Upper lobe of right lung (tissue), 1 donor: Measurements from ENCODE around the gene RAP1GAP2. TPM values are rescaled to one million over a fixed set of nuclear protein-coding genes. Genes with fewer than 3 reads are reported as not detected.
"Not testable (repeated sequence)": the region's sequence is repeated elsewhere in the genome, so short reads cannot be mapped to it uniquely, and the experiment has no call there.

Experiments used
- ATAC-seq: fragments of 200-7000 bp; cut with Tn5 transposase; one replicate; pipeline ENCODE4 v1.9.1; 2020; ENCODE audit warnings: mild to moderate bottlenecking, moderate library complexity
- DNase-seq: peaks from one replicate; pipeline ENCODE4 v3.0.0-alpha.2; 2020
- H3K27ac ChIP-seq: fragments of 200-600 bp; one replicate; pipeline ENCODE4 v1.8.0; 2022
- H3K27me3 ChIP-seq: fragments of 200-600 bp; one replicate; pipeline ENCODE4 v1.8.0; 2022; ENCODE audit warnings: mild to moderate bottlenecking
- H3K36me3 ChIP-seq: fragments of 200-600 bp; one replicate; pipeline ENCODE4 v1.8.0; 2022
- H3K4me1 ChIP-seq: fragments of 200-600 bp; one replicate; pipeline ENCODE4 v1.8.0; 2022
- H3K4me3 ChIP-seq: fragments of 200-600 bp; one replicate; pipeline ENCODE4 v1.8.0; 2022; ENCODE audit warnings: mild to moderate bottlenecking
- H3K9me3 ChIP-seq: fragments of 200-600 bp; one replicate; pipeline ENCODE4 v1.8.0; 2022
- intact Hi-C: fragments of 100-400 bp; cut with DNase I; formaldehyde crosslinking; loops from one replicate; pipeline ENCODE4 v1.11.0; 2022
- total RNA-seq: library from RNA; stranded (reverse); fragmentation: NEBNext Ultra II Directional; extraction: Animal tissue kit (Norgen Biotek cat#: 25700); gene quantifications from one replicate; pipeline ENCODE4 v1.2.1, GENCODE V29; 2021
- TF ChIP-seq, protein P1 (sequence below): fragments of 200-600 bp; IDR thresholded peaks from one replicate; pipeline ENCODE4 v1.8.0; 2022; ENCODE audit warnings: antibody characterized with exemption
- donor health status: DM: no; HTN: yes; CAD: no; lungs with severe emphysema.

RAP1GAP2 gene
- total RNA-seq, 1 donor from 2014 or later: 16.1 TPM

DNA sequence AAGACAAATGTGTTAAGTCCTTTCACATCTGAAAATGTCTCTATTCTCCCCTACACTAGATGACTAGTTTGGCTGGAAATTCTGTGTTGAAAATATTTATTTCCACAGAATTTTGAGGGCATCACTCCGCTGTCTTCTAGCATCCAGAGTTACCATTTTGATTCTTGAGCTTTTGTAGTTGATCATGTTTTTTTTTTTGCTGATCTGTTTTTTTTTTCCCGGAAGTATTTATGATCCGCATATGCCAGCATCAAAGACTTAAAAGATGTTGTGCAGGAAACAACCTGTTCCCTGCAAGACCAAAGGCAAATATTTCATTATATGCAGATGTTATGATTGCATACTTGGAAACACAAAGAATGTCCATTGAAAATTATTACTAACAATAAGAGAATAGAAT lies 250.5 kb downstream of the RAP1GAP2 start:
- no peaks in the 10 kb centered on the region for H3K4me1 ChIP-seq
- no peak for DNase-seq
- no peaks in the 10 kb centered on the region for H3K9me3 ChIP-seq
- no peak overlapping the region for H3K27ac ChIP-seq
- H3K27me3 ChIP-seq: no peaks in the 10 kb centered on the region
- TF ChIP-seq, protein P1, sequence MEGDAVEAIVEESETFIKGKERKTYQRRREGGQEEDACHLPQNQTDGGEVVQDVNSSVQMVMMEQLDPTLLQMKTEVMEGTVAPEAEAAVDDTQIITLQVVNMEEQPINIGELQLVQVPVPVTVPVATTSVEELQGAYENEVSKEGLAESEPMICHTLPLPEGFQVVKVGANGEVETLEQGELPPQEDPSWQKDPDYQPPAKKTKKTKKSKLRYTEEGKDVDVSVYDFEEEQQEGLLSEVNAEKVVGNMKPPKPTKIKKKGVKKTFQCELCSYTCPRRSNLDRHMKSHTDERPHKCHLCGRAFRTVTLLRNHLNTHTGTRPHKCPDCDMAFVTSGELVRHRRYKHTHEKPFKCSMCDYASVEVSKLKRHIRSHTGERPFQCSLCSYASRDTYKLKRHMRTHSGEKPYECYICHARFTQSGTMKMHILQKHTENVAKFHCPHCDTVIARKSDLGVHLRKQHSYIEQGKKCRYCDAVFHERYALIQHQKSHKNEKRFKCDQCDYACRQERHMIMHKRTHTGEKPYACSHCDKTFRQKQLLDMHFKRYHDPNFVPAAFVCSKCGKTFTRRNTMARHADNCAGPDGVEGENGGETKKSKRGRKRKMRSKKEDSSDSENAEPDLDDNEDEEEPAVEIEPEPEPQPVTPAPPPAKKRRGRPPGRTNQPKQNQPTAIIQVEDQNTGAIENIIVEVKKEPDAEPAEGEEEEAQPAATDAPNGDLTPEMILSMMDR: no peak
- no peak for ATAC-seq
- intact Hi-C loops: no loop called here
- no peak overlapping the region for H3K4me3 ChIP-seq
- no peaks in the 10 kb centered on the region for H3K36me3 ChIP-seq

DNA sequence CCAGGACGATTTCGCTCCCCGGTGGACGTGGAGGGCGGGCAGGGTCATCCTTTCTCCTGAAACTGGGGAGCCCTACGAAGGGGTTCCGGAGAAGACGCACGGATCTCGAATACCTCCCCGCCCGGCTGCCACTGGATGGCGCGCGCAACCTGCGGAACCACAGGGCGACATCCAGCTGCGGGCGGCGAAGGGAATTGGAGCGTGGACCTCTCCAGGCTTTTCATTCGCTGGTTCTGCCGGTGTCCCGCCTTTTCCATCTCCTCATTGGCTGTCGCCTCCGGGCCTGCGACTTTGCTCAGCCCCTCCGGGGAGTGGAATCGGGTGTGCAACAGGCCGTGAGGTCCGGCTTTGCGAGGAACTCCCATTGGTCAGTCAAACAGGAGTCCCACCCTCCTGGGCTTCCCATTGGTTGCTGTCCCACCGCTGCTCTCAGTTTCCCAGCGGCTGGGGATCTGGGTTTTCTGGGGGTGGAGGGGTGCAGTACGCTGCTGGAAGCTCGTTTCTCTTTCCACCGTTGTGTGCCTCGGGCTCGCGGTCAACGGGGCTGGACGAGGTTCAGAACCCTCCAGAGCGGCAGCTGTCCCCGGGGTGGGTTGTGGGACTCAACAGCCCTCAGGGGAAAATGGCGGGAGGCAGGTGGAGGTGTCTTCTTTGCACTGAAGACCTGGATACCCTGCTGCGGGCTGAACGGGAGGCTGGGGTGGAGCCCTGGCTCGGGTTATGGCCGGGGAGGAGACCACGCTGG lies 252.7 kb downstream of the RAP1GAP2 start:
- intact Hi-C loops: no loop called here
- ATAC-seq (peak; percentile 99), DNase-seq (peak; percentile 98)
- Histone ChIP-seq H3K27ac (peak overlapping the region; percentile 78), H3K9me3 (no peaks in the 10 kb centered on the region), H3K4me1 (no peaks in the 10 kb centered on the region), H3K4me3 (peak overlapping the region; percentile 73), H3K27me3 (no peaks in the 10 kb centered on the region), H3K36me3 (no peaks in the 10 kb centered on the region)
- TF ChIP-seq, protein P1: peak; percentile 73

DNA sequence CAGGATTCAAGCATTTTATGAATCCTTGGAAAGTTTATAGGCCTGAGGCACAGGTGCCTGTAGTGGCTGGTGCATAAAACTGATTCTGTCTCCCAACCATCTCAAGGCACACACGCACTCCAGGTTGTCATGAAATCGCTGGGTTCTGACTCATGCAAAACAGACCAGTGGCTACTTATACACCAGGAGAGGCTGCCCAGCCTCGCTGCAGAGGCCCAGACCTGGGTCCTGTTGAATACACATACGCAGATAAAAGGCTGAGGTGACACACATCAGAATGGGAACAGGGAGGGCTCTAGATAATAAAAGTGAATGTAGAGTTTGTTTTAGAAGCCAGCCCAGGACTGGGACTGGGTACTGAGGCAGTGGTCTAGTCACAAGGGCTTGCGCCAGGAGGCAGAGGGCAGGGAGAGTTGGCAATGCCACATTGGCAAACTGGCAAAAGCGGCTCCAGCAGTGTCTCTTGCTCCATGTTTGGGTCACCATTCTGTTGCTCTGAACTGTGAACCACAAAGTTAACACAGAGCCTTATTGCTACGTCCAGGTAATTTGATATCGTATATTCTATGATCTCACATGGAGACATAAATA lies 253.6 kb downstream of the RAP1GAP2 start:
- H3K27ac ChIP-seq: no peak overlapping the region
- DNase-seq (no peak), ATAC-seq (no peak)
- H3K4me3 ChIP-seq: peak overlapping the region; percentile 73
- no peaks in the 10 kb centered on the region for H3K36me3 ChIP-seq
- TF ChIP-seq, protein P1: no peak
- H3K4me1 ChIP-seq: no peaks in the 10 kb centered on the region
- intact Hi-C loops: no loop called here
- no peaks in the 10 kb centered on the region for H3K27me3 ChIP-seq
- no peaks in the 10 kb centered on the region for H3K9me3 ChIP-seq

DNA sequence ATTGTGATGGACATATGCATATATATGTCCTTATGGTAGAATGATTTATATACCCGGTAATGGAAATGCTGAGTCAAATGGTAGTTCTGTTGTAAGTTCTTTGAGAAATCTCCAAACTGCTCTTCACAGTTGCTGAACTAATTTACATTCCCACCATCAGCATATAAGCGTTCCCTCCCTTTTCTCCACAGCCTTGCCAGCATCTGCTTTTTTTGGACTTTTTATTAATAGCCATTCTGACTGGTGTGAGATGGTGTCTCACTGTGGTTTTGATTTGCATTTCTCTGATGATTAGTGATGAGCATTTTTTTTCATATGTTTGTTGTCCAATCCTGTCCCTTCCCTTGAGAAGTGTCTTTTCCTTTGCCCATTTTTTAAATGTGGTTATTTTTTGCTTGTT lies 258.6 kb downstream of the RAP1GAP2 start:
- ATAC-seq, intact Hi-C loops, DNase-seq, H3K36me3 ChIP-seq, H3K27ac ChIP-seq, H3K9me3 ChIP-seq, H3K27me3 ChIP-seq, H3K4me3 ChIP-seq, H3K4me1 ChIP-seq: not testable (repeated sequence)

DNA sequence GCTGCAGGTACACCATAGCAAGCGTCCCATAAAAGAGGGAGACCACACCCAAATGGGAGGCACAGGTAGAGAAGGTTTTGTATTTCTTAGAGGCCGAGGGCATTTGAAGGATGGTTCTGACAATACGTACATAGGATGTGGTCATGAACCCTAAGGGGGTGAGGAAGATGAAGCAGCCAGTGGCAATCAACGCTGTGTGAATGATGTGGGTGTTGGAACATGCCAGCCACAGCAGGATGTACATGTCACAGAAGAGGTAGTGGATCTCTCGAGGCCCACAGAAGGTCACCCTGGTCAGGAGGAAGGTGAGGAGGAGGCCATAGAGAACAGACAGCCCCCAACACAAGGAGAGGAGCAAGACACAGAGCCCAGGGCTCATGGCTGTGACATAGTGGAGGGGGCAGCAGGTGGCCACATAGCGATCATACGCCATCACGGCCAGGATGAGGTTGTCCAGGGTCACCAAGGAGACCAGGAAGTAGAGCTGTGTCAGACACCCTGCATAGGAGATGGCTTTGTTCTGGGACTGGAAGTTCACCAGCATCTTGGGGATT lies 266.7 kb downstream of the RAP1GAP2 start:
- H3K4me3 ChIP-seq, H3K27ac ChIP-seq, intact Hi-C loops, H3K36me3 ChIP-seq, H3K4me1 ChIP-seq, DNase-seq, H3K27me3 ChIP-seq, H3K9me3 ChIP-seq: not testable (repeated sequence)
- peak; percentile 47 for ATAC-seq

DNA sequence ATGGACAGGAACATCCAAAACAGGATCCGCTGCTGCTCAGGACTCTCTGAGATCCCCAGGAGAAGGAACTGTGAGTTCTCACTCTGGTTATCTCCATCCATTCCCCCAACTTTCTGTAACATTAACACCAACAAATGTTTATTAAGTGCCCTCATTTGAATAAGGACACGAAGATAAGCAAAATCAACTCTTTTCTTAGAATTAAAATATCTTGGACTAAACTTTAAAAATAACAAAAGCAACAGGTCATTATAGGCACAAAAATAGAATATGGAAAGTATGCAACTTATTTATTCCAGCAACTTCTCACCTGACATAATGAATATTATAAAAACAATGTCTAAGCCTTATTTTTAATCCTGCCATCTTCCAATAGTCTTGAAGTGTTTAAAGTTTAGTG lies 267.3 kb downstream of the RAP1GAP2 start, which contains the start of gene OR1D5:
OR1D5 (minus strand) TSS at position 101 of the 400 bp plus-strand sequence; CDS start at position 101, 0 bp downstream.
- H3K27ac ChIP-seq, H3K36me3 ChIP-seq, H3K4me3 ChIP-seq, H3K9me3 ChIP-seq, ATAC-seq, DNase-seq, H3K27me3 ChIP-seq, intact Hi-C loops, H3K4me1 ChIP-seq: not testable (repeated sequence)

DNA sequence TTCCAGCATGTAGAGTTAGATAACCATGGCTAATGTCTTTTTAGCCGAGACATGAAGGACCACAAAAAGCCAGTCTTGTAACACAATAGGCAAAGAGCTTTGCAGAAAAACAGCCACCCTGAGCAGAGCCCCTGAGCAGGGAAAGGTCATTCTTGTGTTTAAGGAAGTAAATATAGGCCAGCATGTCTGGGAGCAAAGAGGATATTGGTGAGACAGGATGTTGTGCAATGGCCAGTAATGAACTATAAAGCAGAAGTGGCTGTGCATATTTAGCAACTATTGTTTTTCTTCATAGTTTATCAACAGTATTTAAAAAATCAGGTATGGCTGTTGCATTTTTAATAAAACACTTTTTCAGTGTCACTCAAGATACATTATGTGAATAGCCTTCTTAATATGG lies 269.0 kb downstream of the RAP1GAP2 start:
- H3K4me3 ChIP-seq, intact Hi-C loops, H3K9me3 ChIP-seq, H3K4me1 ChIP-seq, H3K27me3 ChIP-seq, H3K36me3 ChIP-seq, H3K27ac ChIP-seq, DNase-seq: not testable (repeated sequence)
- ATAC-seq: peak; percentile 90
